ENCODE data around the gene MRLN.

DNA sequence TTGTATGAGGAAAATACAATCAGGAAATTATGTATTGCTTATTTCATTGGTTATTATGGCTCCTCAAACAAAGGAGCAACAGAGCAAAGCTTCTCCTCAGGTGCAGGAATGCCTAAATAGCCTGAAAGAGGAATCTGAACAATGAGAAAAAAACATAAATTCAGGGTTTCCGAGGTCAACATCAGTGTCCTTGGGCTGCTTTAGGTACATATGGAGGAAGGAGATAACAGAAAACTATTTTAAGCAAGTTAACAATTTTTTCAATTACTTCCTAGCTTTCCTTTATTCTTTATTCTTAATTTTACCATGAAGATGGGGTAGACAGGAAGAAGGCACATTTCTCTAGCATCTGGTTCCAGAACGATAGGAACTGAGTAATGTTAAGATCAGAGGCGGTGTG, 57.6 kb downstream of the MRLN start:
- TF ChIP-seq, protein P1, sequence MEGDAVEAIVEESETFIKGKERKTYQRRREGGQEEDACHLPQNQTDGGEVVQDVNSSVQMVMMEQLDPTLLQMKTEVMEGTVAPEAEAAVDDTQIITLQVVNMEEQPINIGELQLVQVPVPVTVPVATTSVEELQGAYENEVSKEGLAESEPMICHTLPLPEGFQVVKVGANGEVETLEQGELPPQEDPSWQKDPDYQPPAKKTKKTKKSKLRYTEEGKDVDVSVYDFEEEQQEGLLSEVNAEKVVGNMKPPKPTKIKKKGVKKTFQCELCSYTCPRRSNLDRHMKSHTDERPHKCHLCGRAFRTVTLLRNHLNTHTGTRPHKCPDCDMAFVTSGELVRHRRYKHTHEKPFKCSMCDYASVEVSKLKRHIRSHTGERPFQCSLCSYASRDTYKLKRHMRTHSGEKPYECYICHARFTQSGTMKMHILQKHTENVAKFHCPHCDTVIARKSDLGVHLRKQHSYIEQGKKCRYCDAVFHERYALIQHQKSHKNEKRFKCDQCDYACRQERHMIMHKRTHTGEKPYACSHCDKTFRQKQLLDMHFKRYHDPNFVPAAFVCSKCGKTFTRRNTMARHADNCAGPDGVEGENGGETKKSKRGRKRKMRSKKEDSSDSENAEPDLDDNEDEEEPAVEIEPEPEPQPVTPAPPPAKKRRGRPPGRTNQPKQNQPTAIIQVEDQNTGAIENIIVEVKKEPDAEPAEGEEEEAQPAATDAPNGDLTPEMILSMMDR (IDR thresholded peaks at IDR 0.05; ENCODE audit: low read depth, low read length) = no peak
- TF ChIP-seq POLR2A (IDR thresholded peaks at IDR 0.05; ENCODE audit: extremely low read depth, insufficient read length) (no peak), MYC (IDR thresholded peaks at IDR 0.05; ENCODE audit: low read depth, low read length) (no peak), MAX (IDR thresholded peaks at IDR 0.05; ENCODE audit: low read depth, low read length) (no peak)

All from NB4 (cell line).